GM23338 (cell line): ENCODE results near the gene PIGK. TPM values are rescaled to one million over a fixed set of nuclear protein-coding genes. Genes with fewer than 3 reads are reported as not detected.

Source experiments
- ATAC-seq: fragments of 200-7000 bp; cut with Tn5 transposase; 3 replicates; pipeline ENCODE4 v1.9.1; 2020
- DNase-seq: peaks from one replicate; pipeline ENCODE4 v3.0.0-alpha.2; 2015; ENCODE audit warnings: low spot score
- H2AFZ ChIP-seq: fragments of 200-600 bp; sonication (generic); 2 replicates; pipeline ENCODE4 v1.8.0; 2016; ENCODE audit warnings: antibody characterized with exemption, mild to moderate bottlenecking, moderate library complexity
- H3F3A ChIP-seq: fragments of 200-600 bp; sonication (generic); replicated peaks from 2 replicates; pipeline ENCODE4 v1.8.0; 2017; ENCODE audit warnings: antibody characterized with exemption, mixed run types, low read depth
- H3K27ac ChIP-seq: fragments of 200-600 bp; sonication (generic); 2 replicates; pipeline ENCODE4 v1.6.1; 2016; ENCODE audit warnings: low read depth
- H3K27me3 ChIP-seq: fragments of 200-600 bp; sonication (generic); 2 replicates; pipeline ENCODE4 v1.8.0; 2016; ENCODE audit warnings: mild to moderate bottlenecking, mixed run types, moderate library complexity; ENCODE audit not compliant: insufficient read depth
- H3K36me3 ChIP-seq: fragments of 200-600 bp; sonication (generic); 2 replicates; pipeline ENCODE4 v1.8.0; 2016; ENCODE audit warnings: mild to moderate bottlenecking; ENCODE audit not compliant: insufficient read depth
- H3K4me1 ChIP-seq: fragments of 200-600 bp; sonication (generic); 2 replicates; pipeline ENCODE4 v1.8.0; 2016; ENCODE audit warnings: mild to moderate bottlenecking, moderate library complexity; ENCODE audit not compliant: insufficient read depth
- H3K4me2 ChIP-seq: fragments of 200-600 bp; sonication (generic); 2 replicates; pipeline ENCODE4 v1.7.1; 2017; ENCODE audit warnings: mixed run types
- H3K4me3 ChIP-seq: fragments of 200-600 bp; sonication (generic); 2 replicates; pipeline ENCODE4 v1.6.1; 2016; ENCODE audit warnings: mixed run types
- H3K79me2 ChIP-seq: fragments of 200-600 bp; sonication (generic); replicated peaks from 2 replicates; pipeline ENCODE4 v1.8.0; 2017; ENCODE audit warnings: mild to moderate bottlenecking; ENCODE audit not compliant: insufficient read depth
- H3K9me2 ChIP-seq: fragments of 200-600 bp; sonication (generic); 2 replicates; pipeline ENCODE4 v1.8.0; 2017; ENCODE audit not compliant: insufficient read depth
- H4K20me1 ChIP-seq: fragments of 200-600 bp; sonication (generic); replicated peaks from 2 replicates; pipeline ENCODE4 v1.8.0; 2017; ENCODE audit warnings: mild to moderate bottlenecking; ENCODE audit not compliant: insufficient read depth
- H3K27ac Mint-ChIP-seq: 2 replicates; pipeline ENCODE4 v1.8.0; 2020; ENCODE audit warnings: inconsistent platforms, mild to moderate bottlenecking, moderate library complexity, mixed read lengths
- H3K27me3 Mint-ChIP-seq: 3 replicates; pipeline ENCODE4 v1.8.0; 2022; ENCODE audit warnings: low read depth, mild to moderate bottlenecking, moderate library complexity, mixed read lengths, inconsistent platforms; ENCODE audit not compliant: insufficient read depth, poor library complexity
- H3K36me3 Mint-ChIP-seq: 3 replicates; pipeline ENCODE4 v1.8.0; 2021; ENCODE audit warnings: low read depth, mild to moderate bottlenecking, inconsistent platforms, moderate library complexity, mixed read lengths
- H3K4me1 Mint-ChIP-seq: 3 replicates; pipeline ENCODE4 v1.8.0; 2020; ENCODE audit warnings: mild to moderate bottlenecking, inconsistent platforms, mixed read lengths
- H3K4me3 Mint-ChIP-seq: 3 replicates; pipeline ENCODE4 v1.8.0; 2021; ENCODE audit warnings: moderate library complexity, mild to moderate bottlenecking, inconsistent platforms, mixed read lengths
- H3K9me3 Mint-ChIP-seq: 3 replicates; pipeline ENCODE4 v1.8.0; 2020; ENCODE audit warnings: moderate library complexity, mild to moderate bottlenecking, inconsistent platforms, mixed read lengths
- CREB1 ChIP-seq: fragments of 250-450 bp; sonication (Bioruptor Pico); IDR thresholded peaks from 2 replicates; pipeline ENCODE4 v1.5.0; 2020; ENCODE audit warnings: low read depth, mild to moderate bottlenecking, moderate library complexity
- CTCF ChIP-seq, 2 experiments: fragments of 200-600 bp in 1 of 2; sonication (generic) in 1 of 2; conservative IDR thresholded peaks; 2 replicates each; pipeline versions ENCODE4 v1.5.1 to v1.6.1; 2016 to 2017; ENCODE audit warnings: antibody characterized with exemption in 2 of 2, low read depth in 2 of 2, mild to moderate bottlenecking in 2 of 2, moderate library complexity in 1 of 2
- ETS1 ChIP-seq: IDR thresholded peaks from 2 replicates; pipeline ENCODE4 v1.6.1; 2016; ENCODE audit warnings: antibody characterized with exemption
- EZH2 ChIP-seq: fragments of 200-600 bp; sonication (generic); IDR thresholded peaks from one replicate; pipeline ENCODE4 v1.8.0; 2017; ENCODE audit warnings: antibody characterized with exemption, mild to moderate bottlenecking, low read depth; ENCODE audit not compliant: unreplicated experiment
- EZH2phosphoT487 ChIP-seq: fragments of 200-600 bp; sonication (generic); IDR thresholded peaks from one replicate; pipeline ENCODE4 v1.8.1; 2018; ENCODE audit warnings: antibody characterized with exemption; ENCODE audit not compliant: unreplicated experiment
- JUNB ChIP-seq: IDR thresholded peaks from one replicate; pipeline ENCODE4 v1.6.1; 2016; ENCODE audit warnings: antibody characterized with exemption; ENCODE audit not compliant: unreplicated experiment
- NANOG ChIP-seq: IDR thresholded peaks from 2 replicates; pipeline ENCODE4 v1.6.1; 2016; ENCODE audit warnings: antibody characterized with exemption, borderline replicate concordance
- POLR2AphosphoS5 ChIP-seq: IDR thresholded peaks from 2 replicates; pipeline ENCODE4 v1.6.1; 2016; ENCODE audit warnings: antibody characterized with exemption, low read depth
- REST ChIP-seq: IDR thresholded peaks from one replicate; pipeline ENCODE4 v1.6.1; 2018; ENCODE audit warnings: antibody characterized with exemption; ENCODE audit not compliant: unreplicated experiment
- STAT1 ChIP-seq: IDR thresholded peaks from one replicate; pipeline ENCODE4 v1.6.1; 2016; ENCODE audit warnings: antibody characterized with exemption; ENCODE audit not compliant: unreplicated experiment
- ZNF114 ChIP-seq: fragments of 250-450 bp; sonication (Bioruptor Pico); IDR thresholded peaks from 2 replicates; pipeline ENCODE4 v1.5.0; 2020; ENCODE audit warnings: mild to moderate bottlenecking, moderate library complexity
- ZNF331 ChIP-seq: fragments of 250-450 bp; sonication (Bioruptor Pico); IDR thresholded peaks from 2 replicates; pipeline ENCODE4 v1.5.0; 2020; ENCODE audit warnings: low read depth, mild to moderate bottlenecking, moderate library complexity
- ZNF462 ChIP-seq: fragments of 250-450 bp; sonication (Bioruptor Pico); IDR thresholded peaks from 2 replicates; pipeline ENCODE4 v1.5.0; 2020; ENCODE audit warnings: mild to moderate bottlenecking, moderate library complexity
- polyA plus RNA-seq: library from polyadenylated mRNA; unstranded; fragments of >200 nt; fragmentation: Nextera tagmentation; extraction: Ambion mirVana; gene quantifications from 2 replicates; pipeline ENCODE4 v1.2.1, GENCODE V29; 2016
- total RNA-seq: library from RNA; depleted of rRNA; stranded (reverse); fragments of >200 nt; shearing (Covaris generic); gene quantifications from 2 replicates; pipeline ENCODE4 v1.2.3, GENCODE V29; 2014

PIGK gene
- total and polyA plus RNA-seq, 2 experiments from 2014 or later, result 16.4 to 26.4 TPM

GRCh38 chr1:77232829-77233228, 13.6 kb upstream of the PIGK start:
- TF ChIP-seq NANOG, result no peak
- TF ChIP-seq CREB1, result no peak
- TF ChIP-seq ZNF462 (CRISPR knock-in tag), result no peak
- no peak for TF ChIP-seq ZNF114 (CRISPR knock-in tag)
- TF ChIP-seq EZH2phosphoT487, result no peak
- no peak for TF ChIP-seq POLR2AphosphoS5
- TF ChIP-seq ZNF331, result no peak
- no peak for TF ChIP-seq REST
- no peak for TF ChIP-seq JUNB
- no peak for TF ChIP-seq STAT1
- no peak for TF ChIP-seq CTCF (conservative IDR thresholded peaks at IDR 0.05; ENCODE audit: low read depth in 2 of 2)
- no peak for TF ChIP-seq ETS1
- TF ChIP-seq EZH2, result no peak
- no peak overlapping the region for H3K27ac ChIP-seq
- no peak overlapping the region for H3K4me3 ChIP-seq
- no peaks in the 10 kb centered on the region for H4K20me1 ChIP-seq
- Mint-ChIP-seq H3K4me3 (no peak overlapping the region), H3K27ac (no peak overlapping the region), H3K36me3 (peaks cover 16% of the 10 kb centered on the region; the same call in 2 of the 3 replicates), H3K4me1 (no peaks in the 10 kb centered on the region; the same call in 2 of the 3 replicates), H3K27me3 (no peaks in the 10 kb centered on the region), H3K9me3 (no peaks in the 10 kb centered on the region; the same call in 2 of the 3 replicates)
- H3F3A ChIP-seq, result no peaks in the 10 kb centered on the region
- no peaks in the 10 kb centered on the region; the same call in 1 of the 2 replicates for H3K9me2 ChIP-seq
- no peak overlapping the region for H2AFZ ChIP-seq
- no peak overlapping the region for H3K4me2 ChIP-seq
- H3K27me3 ChIP-seq, result no peaks in the 10 kb centered on the region
- H3K79me2 ChIP-seq, result no peaks in the 10 kb centered on the region
- no peaks in the 10 kb centered on the region for H3K4me1 ChIP-seq
- H3K36me3 ChIP-seq, result no peaks in the 10 kb centered on the region
- DNase-seq, result no peak
- ATAC-seq, result no peak
